GM12872 (cell line): Measurements from ENCODE around the gene SFR1.

ENCODE experiments used
- TF ChIP-seq, protein P1 (sequence below): IDR thresholded peaks from 3 replicates; pipeline ENCODE4 v1.5.1; 2011; ENCODE audit warnings: low read depth, mild to moderate bottlenecking, low read length, moderate library complexity; ENCODE audit not compliant: insufficient read depth

The SFR1 gene

DNA sequence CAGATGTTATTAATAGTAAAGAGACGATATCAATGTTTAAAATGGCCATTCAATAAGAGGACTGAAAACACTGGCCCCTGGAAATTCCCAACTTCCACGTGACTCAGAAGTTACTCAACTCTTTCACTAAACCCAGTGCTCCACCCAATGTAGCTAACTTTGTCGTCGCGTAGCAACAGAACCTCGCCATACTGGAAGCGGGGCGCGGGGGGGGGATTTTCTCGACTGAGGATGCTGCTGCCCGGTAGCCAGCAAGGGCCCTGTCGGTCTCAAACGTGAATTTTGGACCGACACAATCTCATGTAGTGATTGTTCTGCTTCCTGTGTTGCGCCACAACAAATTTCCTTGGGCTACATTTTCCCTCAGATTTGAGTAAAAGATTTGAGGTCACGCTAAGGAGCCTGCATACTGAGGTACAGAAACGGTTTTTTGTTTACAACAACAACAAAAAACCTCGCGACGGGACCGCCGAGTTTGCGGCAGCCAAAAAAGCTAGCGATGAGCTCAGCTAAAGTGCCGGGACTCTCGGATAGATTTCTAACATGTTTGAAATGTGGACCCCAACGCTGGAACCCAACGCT, 977 bp upstream of the SFR1 start:
- TF ChIP-seq, protein P1, sequence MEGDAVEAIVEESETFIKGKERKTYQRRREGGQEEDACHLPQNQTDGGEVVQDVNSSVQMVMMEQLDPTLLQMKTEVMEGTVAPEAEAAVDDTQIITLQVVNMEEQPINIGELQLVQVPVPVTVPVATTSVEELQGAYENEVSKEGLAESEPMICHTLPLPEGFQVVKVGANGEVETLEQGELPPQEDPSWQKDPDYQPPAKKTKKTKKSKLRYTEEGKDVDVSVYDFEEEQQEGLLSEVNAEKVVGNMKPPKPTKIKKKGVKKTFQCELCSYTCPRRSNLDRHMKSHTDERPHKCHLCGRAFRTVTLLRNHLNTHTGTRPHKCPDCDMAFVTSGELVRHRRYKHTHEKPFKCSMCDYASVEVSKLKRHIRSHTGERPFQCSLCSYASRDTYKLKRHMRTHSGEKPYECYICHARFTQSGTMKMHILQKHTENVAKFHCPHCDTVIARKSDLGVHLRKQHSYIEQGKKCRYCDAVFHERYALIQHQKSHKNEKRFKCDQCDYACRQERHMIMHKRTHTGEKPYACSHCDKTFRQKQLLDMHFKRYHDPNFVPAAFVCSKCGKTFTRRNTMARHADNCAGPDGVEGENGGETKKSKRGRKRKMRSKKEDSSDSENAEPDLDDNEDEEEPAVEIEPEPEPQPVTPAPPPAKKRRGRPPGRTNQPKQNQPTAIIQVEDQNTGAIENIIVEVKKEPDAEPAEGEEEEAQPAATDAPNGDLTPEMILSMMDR, result no peak

DNA sequence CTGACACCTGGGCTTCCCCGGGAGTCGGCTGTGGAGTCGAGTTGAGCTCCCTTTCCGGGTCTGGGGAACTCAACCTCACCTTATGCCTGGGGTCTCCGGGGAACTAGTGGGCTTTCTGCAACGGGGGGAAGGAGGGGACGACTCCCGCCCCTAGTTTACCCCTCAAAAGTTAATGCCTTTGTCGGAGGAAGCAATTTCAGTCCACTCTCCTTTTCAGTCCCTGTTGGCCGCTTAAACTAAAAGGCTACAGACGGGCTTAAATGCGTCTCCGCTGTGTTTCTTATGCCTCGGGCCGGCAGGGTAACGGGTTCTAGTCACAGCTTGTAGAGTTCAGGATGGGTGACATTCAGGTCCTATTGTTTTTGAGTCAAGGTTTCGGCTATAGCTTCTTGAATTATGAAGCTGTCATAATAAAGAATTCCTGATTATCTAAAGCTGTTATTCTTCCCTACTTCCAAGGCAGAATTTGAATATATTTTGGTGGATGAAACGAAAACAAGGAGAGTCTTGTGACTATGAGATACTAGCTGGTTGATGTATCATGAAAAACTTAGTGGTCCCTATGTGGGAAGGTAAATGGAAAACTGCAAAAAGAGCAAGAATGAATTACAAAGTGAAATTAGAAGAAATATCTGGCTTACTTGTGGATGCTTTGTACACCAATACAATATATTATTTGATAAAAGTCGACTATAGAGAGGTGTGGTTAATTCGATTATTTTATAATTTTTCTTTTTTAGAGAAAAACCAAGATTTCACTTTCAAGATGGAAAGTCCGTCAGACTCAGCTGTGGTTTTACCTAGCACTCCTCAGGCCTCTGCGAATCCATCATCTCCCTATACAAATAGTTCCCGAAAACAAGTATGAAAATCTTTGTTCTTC, 495 bp downstream of the SFR1 start:
- TF ChIP-seq, protein P1, result no peak

DNA sequence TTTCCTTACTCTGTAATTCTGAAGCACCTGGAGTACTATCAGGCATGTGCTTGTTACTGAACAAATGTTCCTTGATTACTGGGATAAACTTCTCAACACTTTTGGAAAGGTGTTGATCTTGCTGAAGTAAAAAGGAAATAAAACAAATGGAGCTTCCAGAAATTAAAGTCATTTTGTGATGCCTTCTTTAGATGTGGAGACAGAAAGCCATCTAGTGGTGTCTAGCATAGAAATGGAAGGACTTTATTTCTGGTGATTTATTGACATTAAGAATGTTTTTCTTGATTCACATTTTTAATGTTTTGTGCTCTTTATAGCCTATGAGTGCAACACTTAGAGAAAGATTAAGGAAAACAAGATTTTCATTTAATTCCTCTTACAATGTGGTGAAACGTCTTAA, 1.4 kb downstream of the SFR1 start:
- TF ChIP-seq, protein P1, result 0 out of 3 replicates have a peak, but pooled peaks have one; percentile 21

DNA sequence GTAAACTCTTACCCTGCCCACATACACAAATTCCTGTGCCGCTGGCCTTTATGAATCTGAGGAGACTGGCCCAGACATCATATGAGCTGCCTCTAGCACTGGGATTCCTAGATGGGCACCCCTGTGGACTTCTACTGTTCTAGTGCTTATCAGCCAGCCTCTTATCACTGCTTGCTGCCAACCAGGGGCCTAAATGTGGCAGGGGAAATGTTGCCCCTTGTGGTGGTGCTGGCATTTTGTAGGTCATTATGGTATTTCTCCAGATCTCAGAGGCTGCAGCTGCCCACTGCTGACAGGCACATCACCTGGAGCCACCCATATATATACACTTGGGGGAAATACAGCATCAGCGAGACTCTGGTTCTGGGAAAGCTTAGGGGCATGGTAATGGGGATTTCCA, 5.4 kb downstream of the SFR1 start:
- TF ChIP-seq, protein P1, result peak; percentile 61

DNA sequence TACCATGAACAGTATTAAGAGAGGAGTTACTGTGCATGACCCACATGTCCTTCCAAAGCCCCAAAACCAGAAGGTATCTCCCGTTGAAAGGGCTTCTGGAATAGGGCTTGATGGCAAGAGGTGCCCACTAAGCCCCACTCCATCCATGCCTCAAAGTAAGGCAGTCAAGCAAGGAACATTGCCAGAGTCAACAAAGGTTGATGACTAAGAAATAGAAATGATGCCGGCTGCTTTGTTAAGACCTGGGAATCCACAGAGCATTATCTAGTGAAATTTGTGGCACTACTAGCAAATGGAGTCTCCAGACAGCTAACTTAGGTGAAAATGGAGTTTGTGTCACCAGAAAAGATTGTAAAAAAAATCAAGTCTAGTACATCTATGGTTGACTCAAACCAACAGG, 6.2 kb downstream of the SFR1 start:
- TF ChIP-seq, protein P1, result no peak

DNA sequence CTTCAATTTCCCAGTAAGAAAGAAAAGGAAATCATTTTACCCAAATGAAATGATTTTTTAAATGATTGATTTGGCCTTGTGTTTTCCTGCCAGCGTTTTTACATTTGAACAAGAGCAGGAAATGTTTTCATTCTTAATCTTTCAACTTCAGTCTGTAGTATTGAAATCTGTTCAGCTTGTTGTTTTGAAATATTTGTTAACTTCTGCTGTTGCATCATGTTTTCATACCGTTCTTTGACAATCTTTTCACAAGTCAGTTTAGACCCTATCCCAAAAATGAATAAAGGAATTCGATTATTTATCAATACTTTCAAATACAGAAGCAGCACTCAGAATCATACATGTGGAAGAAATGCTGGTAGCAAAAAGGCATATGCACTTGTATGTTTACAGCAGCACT, 8.1 kb downstream of the SFR1 start:
- TF ChIP-seq, protein P1, result no peak

DNA sequence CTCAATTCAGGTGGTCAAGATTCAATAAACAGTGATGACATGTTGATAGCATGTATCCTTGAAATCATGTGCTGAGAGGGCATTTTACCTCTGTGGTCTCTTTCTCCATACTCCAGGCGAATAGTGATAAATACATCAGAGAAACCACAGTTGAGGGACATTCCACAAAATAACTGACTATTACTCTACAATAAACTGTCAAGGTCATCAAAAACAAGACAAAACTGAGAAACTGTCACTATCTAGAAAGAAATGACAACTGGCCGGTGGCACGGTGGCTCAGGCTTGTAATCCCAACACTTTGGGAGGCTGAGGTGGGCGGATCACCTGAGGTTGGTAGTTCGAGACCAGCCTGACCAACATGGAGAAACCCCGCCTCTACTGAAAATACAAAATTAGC, 16.2 kb downstream of the SFR1 start:
- TF ChIP-seq, protein P1, result no peak
